ENCODE measurements around the gene RCOR1.

The RCOR1 gene

GRCh38 chr14:102696856-102697495 is 104.5 kb downstream of the RCOR1 start:
- no peak overlapping the region for H2AFZ ChIP-seq (ENCODE audit: low read length)
- no peak overlapping the region for H3K27ac ChIP-seq (replicated peaks; ENCODE audit: low read length)
- peaks cover 4 to 9% of the 10 kb centered on the region in 2 donors for H3K36me3 ChIP-seq (replicated peaks in 1 of 2; ENCODE audit: control insufficient read depth in 2 of 2, insufficient read depth in 2 of 2, low read length in 2 of 2)
- no peak overlapping the region for H3K4me3 ChIP-seq (ENCODE audit: low read length in 2 of 2)
- H3K4ac ChIP-seq (ENCODE audit: low read length) = no peak overlapping the region
- peaks cover 8 to 15% of the 10 kb centered on the region in 2 donors for H3K4me1 ChIP-seq (ENCODE audit: control insufficient read depth in 2 of 2, insufficient read depth in 1 of 2, low read depth in 1 of 2, low read length in 2 of 2)
- no peak overlapping the region for H3K4me2 ChIP-seq (ENCODE audit: insufficient read depth, low read length, poor library complexity, severe bottlenecking)
- no peaks in the 10 kb centered on the region for H3K27me3 ChIP-seq (ENCODE audit: control insufficient read depth in 3 of 3, insufficient read depth in 3 of 3, low read depth in 1 of 3, low read length in 3 of 3)
- DNase-seq (ENCODE audit: low spot score) = no peak
- H3K9me3 ChIP-seq (replicated peaks in 1 of 2; ENCODE audit: control insufficient read depth in 2 of 2, insufficient read depth in 1 of 2, low read depth in 1 of 2, low read length in 2 of 2) = peaks cover 1 to 3% of the 10 kb centered on the region in 2 donors
- no peak overlapping the region for H3K9ac ChIP-seq (ENCODE audit: low read depth, low read length, poor library complexity)
- no peak overlapping the region for H2BK12ac ChIP-seq (ENCODE audit: low read length)
- no peak overlapping the region for H4K91ac ChIP-seq (ENCODE audit: low read depth, low read length, poor library complexity)
- WGBS, 2 donors (ENCODE audit: extremely low coverage in 2 of 2, insufficient read length in 2 of 2, insufficient replicate concordance in 1 of 2) = no CpG with 5 or more reads among the region's 3 CpGs
- H2BK5ac ChIP-seq (ENCODE audit: low read length) = no peak overlapping the region
- H2BK15ac ChIP-seq (ENCODE audit: low read length) = no peak overlapping the region
- no peak overlapping the region for H3K18ac ChIP-seq (ENCODE audit: low read length)
- H3K23ac ChIP-seq (ENCODE audit: low read depth, low read length, poor library complexity) = no peak overlapping the region
- H3K79me1 ChIP-seq (ENCODE audit: low read depth, low read length) = peaks cover 3% of the 10 kb centered on the region
- H4K8ac ChIP-seq (ENCODE audit: low read depth, low read length) = no peak overlapping the region
- no peak overlapping the region for H2AK5ac ChIP-seq (ENCODE audit: low read depth, low read length)
- H2BK120ac ChIP-seq (ENCODE audit: low read depth, low read length) = no peak overlapping the region
- no peak overlapping the region for H3K14ac ChIP-seq (ENCODE audit: low read length)

- no CpG with 5 or more reads among the region's 6 CpGs for WGBS, 2 donors (ENCODE audit: extremely low coverage in 2 of 2, insufficient read length in 2 of 2, insufficient replicate concordance in 1 of 2)
- H3K23ac ChIP-seq (ENCODE audit: low read depth, low read length, poor library complexity) = no peak overlapping the region
These were observed 105.1 kb downstream of the RCOR1 start for GRCh38 chr14:102697501-102697900.

GRCh38 chr14:102699416-102700110 is 107.1 kb downstream of the RCOR1 start:
- no peak overlapping the region for H3K27ac ChIP-seq (replicated peaks; ENCODE audit: low read length)
- H2BK5ac ChIP-seq (ENCODE audit: low read length) = no peak overlapping the region

More at GRCh38 chr14:102697501-102697900, 105.1 kb downstream of the RCOR1 start:
- Histone ChIP-seq H3K4me2 (ENCODE audit: insufficient read depth, low read length, poor library complexity, severe bottlenecking) (no peak overlapping the region), H3K4me3 (ENCODE audit: low read length in 2 of 2) (no peak overlapping the region), H4K8ac (ENCODE audit: low read depth, low read length) (no peak overlapping the region), H2BK12ac (ENCODE audit: low read length) (no peak overlapping the region), H3K36me3 (replicated peaks in 1 of 2; ENCODE audit: control insufficient read depth in 2 of 2, insufficient read depth in 2 of 2, low read length in 2 of 2) (peaks cover 4 to 13% of the 10 kb centered on the region in 2 donors), H3K4ac (ENCODE audit: low read length) (no peak overlapping the region), H3K27ac (replicated peaks; ENCODE audit: low read length) (no peak overlapping the region), H3K79me1 (ENCODE audit: low read depth, low read length) (peaks cover 3% of the 10 kb centered on the region), H2AK5ac (ENCODE audit: low read depth, low read length) (no peak overlapping the region), H2BK120ac (ENCODE audit: low read depth, low read length) (no peak overlapping the region), H3K4me1 (ENCODE audit: control insufficient read depth in 2 of 2, insufficient read depth in 1 of 2, low read depth in 1 of 2, low read length in 2 of 2) (peaks cover 8 to 15% of the 10 kb centered on the region in 2 donors), H3K14ac (ENCODE audit: low read length) (no peak overlapping the region), H3K27me3 (ENCODE audit: control insufficient read depth in 3 of 3, insufficient read depth in 3 of 3, low read depth in 1 of 3, low read length in 3 of 3) (no peaks in the 10 kb centered on the region), H4K91ac (ENCODE audit: low read depth, low read length, poor library complexity) (no peak overlapping the region), H2AFZ (ENCODE audit: low read length) (no peak overlapping the region), H3K18ac (ENCODE audit: low read length) (no peak overlapping the region), H3K9ac (ENCODE audit: low read depth, low read length, poor library complexity) (no peak overlapping the region), H2BK5ac (ENCODE audit: low read length) (no peak overlapping the region), H3K9me3 (replicated peaks in 1 of 2; ENCODE audit: control insufficient read depth in 2 of 2, insufficient read depth in 1 of 2, low read depth in 1 of 2, low read length in 2 of 2) (peaks cover 1 to 3% of the 10 kb centered on the region in 2 donors), H2BK15ac (ENCODE audit: low read length) (no peak overlapping the region)
- DNase-seq (ENCODE audit: low spot score) = no peak

GRCh38 chr14:102708494-102708893 is 116.0 kb downstream of the RCOR1 start:
- Histone ChIP-seq H3K9me3 (replicated peaks in 1 of 2; ENCODE audit: control insufficient read depth in 2 of 2, insufficient read depth in 1 of 2, low read depth in 1 of 2, low read length in 2 of 2) (peaks cover 2 to 23% of the 10 kb centered on the region in 2 donors), H2BK5ac (ENCODE audit: low read length) (no peak overlapping the region), H2AK5ac (ENCODE audit: low read depth, low read length) (no peak overlapping the region), H3K14ac (ENCODE audit: low read length) (no peak overlapping the region), H2BK12ac (ENCODE audit: low read length) (no peak overlapping the region), H3K23ac (ENCODE audit: low read depth, low read length, poor library complexity) (no peak overlapping the region), H2BK120ac (ENCODE audit: low read depth, low read length) (no peak overlapping the region), H2AFZ (ENCODE audit: low read length) (no peak overlapping the region), H3K4me1 (ENCODE audit: control insufficient read depth in 2 of 2, insufficient read depth in 1 of 2, low read depth in 1 of 2, low read length in 2 of 2) (no peaks in the 10 kb centered on the region), H3K27ac (replicated peaks; ENCODE audit: low read length) (no peak overlapping the region), H3K79me1 (ENCODE audit: low read depth, low read length) (peaks cover 5% of the 10 kb centered on the region), H3K36me3 (replicated peaks in 1 of 2; ENCODE audit: control insufficient read depth in 2 of 2, insufficient read depth in 2 of 2, low read length in 2 of 2) (peaks cover 16 to 66% of the 10 kb centered on the region in 2 donors), H4K8ac (ENCODE audit: low read depth, low read length) (no peak overlapping the region), H3K18ac (ENCODE audit: low read length) (no peak overlapping the region), H3K4me3 (ENCODE audit: low read length in 2 of 2) (no peak overlapping the region), H3K9ac (ENCODE audit: low read depth, low read length, poor library complexity) (no peak overlapping the region), H3K4ac (ENCODE audit: low read length) (no peak overlapping the region), H3K4me2 (ENCODE audit: insufficient read depth, low read length, poor library complexity, severe bottlenecking) (no peak overlapping the region), H3K27me3 (ENCODE audit: control insufficient read depth in 3 of 3, insufficient read depth in 3 of 3, low read depth in 1 of 3, low read length in 3 of 3) (no peaks in the 10 kb centered on the region), H4K91ac (ENCODE audit: low read depth, low read length, poor library complexity) (no peak overlapping the region), H2BK15ac (ENCODE audit: low read length) (no peak overlapping the region)
- DNase-seq (ENCODE audit: low spot score) = no peak
- 100% methylated on average over 1 of the region's 9 CpGs; no CpG with 5 or more reads in 1 of the 2 donors for WGBS, 2 donors (ENCODE audit: extremely low coverage in 2 of 2, insufficient read length in 2 of 2, insufficient replicate concordance in 1 of 2)

More at GRCh38 chr14:102699416-102700110, 107.1 kb downstream of the RCOR1 start:
- no peak overlapping the region for H3K4me2 ChIP-seq (ENCODE audit: insufficient read depth, low read length, poor library complexity, severe bottlenecking)
- no peak overlapping the region for H3K23ac ChIP-seq (ENCODE audit: low read depth, low read length, poor library complexity)
- no peak overlapping the region for H3K4me3 ChIP-seq (ENCODE audit: low read length in 2 of 2)
- no peak for DNase-seq (ENCODE audit: low spot score)
- no peak overlapping the region for H2BK15ac ChIP-seq (ENCODE audit: low read length)
- H2AK5ac ChIP-seq (ENCODE audit: low read depth, low read length) = no peak overlapping the region
- H4K8ac ChIP-seq (ENCODE audit: low read depth, low read length) = no peak overlapping the region
- no peak overlapping the region for H2AFZ ChIP-seq (ENCODE audit: low read length)
- H3K14ac ChIP-seq (ENCODE audit: low read length) = no peak overlapping the region
- H2BK120ac ChIP-seq (ENCODE audit: low read depth, low read length) = no peak overlapping the region
- H2BK12ac ChIP-seq (ENCODE audit: low read length) = no peak overlapping the region
- H3K36me3 ChIP-seq (replicated peaks in 1 of 2; ENCODE audit: control insufficient read depth in 2 of 2, insufficient read depth in 2 of 2, low read length in 2 of 2) = peaks cover 13 to 31% of the 10 kb centered on the region in 2 donors
- H3K9me3 ChIP-seq (replicated peaks in 1 of 2; ENCODE audit: control insufficient read depth in 2 of 2, insufficient read depth in 1 of 2, low read depth in 1 of 2, low read length in 2 of 2) = peaks cover 5 to 19% of the 10 kb centered on the region in 2 donors
- H3K18ac ChIP-seq (ENCODE audit: low read length) = no peak overlapping the region
- H3K4me1 ChIP-seq (ENCODE audit: control insufficient read depth in 2 of 2, insufficient read depth in 1 of 2, low read depth in 1 of 2, low read length in 2 of 2) = peaks cover 2 to 3% of the 10 kb centered on the region in 2 donors
- peaks cover 5% of the 10 kb centered on the region for H3K79me1 ChIP-seq (ENCODE audit: low read depth, low read length)
- no CpG with 5 or more reads among the region's 2 CpGs for WGBS, 2 donors (ENCODE audit: extremely low coverage in 2 of 2, insufficient read length in 2 of 2, insufficient replicate concordance in 1 of 2)
- no peak overlapping the region for H4K91ac ChIP-seq (ENCODE audit: low read depth, low read length, poor library complexity)
- no peak overlapping the region for H3K4ac ChIP-seq (ENCODE audit: low read length)
- no peak overlapping the region for H3K9ac ChIP-seq (ENCODE audit: low read depth, low read length, poor library complexity)
- H3K27me3 ChIP-seq (ENCODE audit: control insufficient read depth in 3 of 3, insufficient read depth in 3 of 3, low read depth in 1 of 3, low read length in 3 of 3) = no peaks in the 10 kb centered on the region

Data from neuronal stem cell (in vitro differentiated cells).